Effector CD8-positive, alpha-beta T cell (primary cell): ENCODE data around the gene ANKRD29.

ENCODE experiments used
- DNase-seq: peaks from one replicate; lab custom pipeline; 2025; lab: John Stamatoyannopoulos, UW
- total RNA-seq, 4 experiments: gene quantifications; one replicate each; lab custom pipeline; 2026; lab: John Stamatoyannopoulos, UW

The ANKRD29 gene
- total RNA-seq, result 0 to 0.18 (median 0.04) reads per million in 4 experiments

GRCh38 chr18:23662309-23663263, at the start of gene ANKRD29:
Gene ANKRD29 (minus strand): TSS chr18:23662911. CDS start chr18:23662730, 181 bp downstream.
- peak; percentile 5 for DNase-seq

GRCh38 chr18:23712445-23712844, 49.7 kb upstream of the ANKRD29 start:
- DNase-seq, result no peak

- DNase-seq, result no peak
Observed at GRCh38 chr18:23711426-23711825, 48.7 kb upstream of the ANKRD29 start.

GRCh38 chr18:23710946-23711345, 48.2 kb upstream of the ANKRD29 start:
- no peak for DNase-seq

GRCh38 chr18:23710068-23710527, 47.4 kb upstream of the ANKRD29 start:
- DNase-seq, result no peak

- no peak for DNase-seq
Observed at GRCh38 chr18:23706971-23707640, 44.4 kb upstream of the ANKRD29 start.

- no peak for DNase-seq
Observed at GRCh38 chr18:23704806-23705205, 42.1 kb upstream of the ANKRD29 start.

- no peak for DNase-seq
Observed at GRCh38 chr18:23703987-23704384, 41.3 kb upstream of the ANKRD29 start.

- DNase-seq, result no peak
Observed at GRCh38 chr18:23703057-23703986, 40.6 kb upstream of the ANKRD29 start.

- DNase-seq, result no peak
Observed at GRCh38 chr18:23702606-23703005, 39.9 kb upstream of the ANKRD29 start.

- DNase-seq, result no peak
Observed at GRCh38 chr18:23701544-23702064, 38.9 kb upstream of the ANKRD29 start.

- no peak for DNase-seq
Observed at GRCh38 chr18:23701017-23701416, 38.3 kb upstream of the ANKRD29 start.

GRCh38 chr18:23694637-23695430, 32.1 kb upstream of the ANKRD29 start:
- DNase-seq, result no peak

GRCh38 chr18:23693846-23694245, 31.1 kb upstream of the ANKRD29 start:
- DNase-seq, result no peak

GRCh38 chr18:23690505-23691068, 27.9 kb upstream of the ANKRD29 start:
- DNase-seq, result no peak

GRCh38 chr18:23689616-23690504, 27.1 kb upstream of the ANKRD29 start:
- DNase-seq, result no peak

GRCh38 chr18:23689031-23689615, 26.4 kb upstream of the ANKRD29 start, which contains the start of gene LAMA3:
Gene LAMA3 (plus strand): TSS chr18:23689453. CDS start chr18:23689684, 231 bp downstream.
- no peak for DNase-seq

- no peak for DNase-seq
Observed at GRCh38 chr18:23688528-23688927, 25.8 kb upstream of the ANKRD29 start.
